Stimulated activated CD8-positive, alpha-beta memory T cell treated with anti-CD3 and anti-CD28 coated beads, Interleukin-7, amount 100 ng/mL, for 1 hour (primary cell): ENCODE results near the gene FGR.
A peak's percentile ranks its signal among the peaks of the same experiment; 100 is the strongest.

Experiments used
- DNase-seq, 2 donors: peaks; one replicate each; pipeline ENCODE4 v3.0.0-alpha.2; 2020; ENCODE audit warnings: low read depth in 2 of 2

FGR gene

DNA sequence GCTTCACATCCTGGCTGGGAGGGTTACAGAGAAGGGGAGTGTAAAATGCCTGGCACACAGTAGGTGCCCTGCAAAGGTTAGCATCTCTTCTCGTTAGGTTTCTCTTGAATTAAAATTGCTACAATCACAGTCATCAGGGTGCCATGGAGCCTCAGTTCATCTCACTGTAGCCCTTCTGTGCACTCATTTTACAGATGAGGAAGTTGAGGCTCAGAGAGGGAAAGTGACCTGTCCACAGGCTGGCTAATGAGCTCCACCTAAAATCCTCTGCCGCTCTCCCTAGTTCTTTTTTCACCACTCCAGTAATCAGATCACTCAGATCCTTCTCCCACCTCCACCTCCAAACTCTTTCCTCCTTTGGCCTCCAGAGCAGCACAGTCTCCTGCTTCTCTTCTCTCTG is 17.6 kb downstream of the FGR start:
- DNase-seq, result no peak

- DNase-seq, result no peak
Measured at GRCh38 chr1:27616441-27616840, 18.5 kb downstream of the FGR start.

GRCh38 chr1:27615346-27616192 is 19.4 kb downstream of the FGR start:
- no peak for DNase-seq

GRCh38 chr1:27614625-27615344 is 20.2 kb downstream of the FGR start:
- DNase-seq, result no peak

- DNase-seq, result no peak
Measured at GRCh38 chr1:27614043-27614624, 20.9 kb downstream of the FGR start.

DNA sequence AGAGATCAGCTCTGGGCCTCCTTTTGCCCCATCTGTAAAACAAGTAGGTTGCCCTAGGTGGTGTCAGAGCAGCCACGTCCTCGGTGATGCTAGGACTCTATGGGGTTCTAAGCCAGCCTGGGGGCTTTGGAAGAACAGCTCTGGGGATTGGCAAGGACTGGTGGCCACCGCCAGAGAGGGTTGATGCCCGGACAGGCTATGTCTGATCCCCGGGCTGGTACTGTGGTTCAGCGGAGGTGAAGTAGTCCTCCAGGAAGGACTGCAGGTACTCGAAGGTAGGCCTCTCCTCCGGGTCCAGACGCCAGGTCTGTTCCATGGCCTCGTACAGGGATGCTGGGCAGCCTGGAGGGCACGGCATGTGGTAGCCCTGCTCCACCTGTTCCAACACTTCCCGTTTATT is 22.3 kb downstream of the FGR start:
- no peak for DNase-seq

DNA sequence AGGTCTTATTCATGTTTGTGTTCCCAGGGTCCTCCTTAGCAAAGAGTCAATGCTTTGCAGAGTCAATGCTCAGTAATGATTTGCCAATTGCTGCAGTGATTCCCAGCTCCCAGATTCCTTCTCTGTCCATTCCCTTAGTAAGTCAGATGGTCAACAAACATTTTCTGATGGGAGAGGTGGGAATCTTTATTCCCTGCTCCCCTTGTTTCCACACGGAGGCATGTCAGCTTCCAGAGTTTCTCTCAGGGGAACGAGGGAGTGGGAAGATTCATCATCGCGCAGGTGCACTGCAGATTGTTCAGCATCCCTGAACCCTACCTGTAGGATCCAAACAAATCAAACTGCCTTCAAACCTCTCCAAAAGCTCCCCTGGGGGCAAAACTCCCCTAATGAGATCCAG is 23.5 kb downstream of the FGR start:
- DNase-seq, result no peak

DNA sequence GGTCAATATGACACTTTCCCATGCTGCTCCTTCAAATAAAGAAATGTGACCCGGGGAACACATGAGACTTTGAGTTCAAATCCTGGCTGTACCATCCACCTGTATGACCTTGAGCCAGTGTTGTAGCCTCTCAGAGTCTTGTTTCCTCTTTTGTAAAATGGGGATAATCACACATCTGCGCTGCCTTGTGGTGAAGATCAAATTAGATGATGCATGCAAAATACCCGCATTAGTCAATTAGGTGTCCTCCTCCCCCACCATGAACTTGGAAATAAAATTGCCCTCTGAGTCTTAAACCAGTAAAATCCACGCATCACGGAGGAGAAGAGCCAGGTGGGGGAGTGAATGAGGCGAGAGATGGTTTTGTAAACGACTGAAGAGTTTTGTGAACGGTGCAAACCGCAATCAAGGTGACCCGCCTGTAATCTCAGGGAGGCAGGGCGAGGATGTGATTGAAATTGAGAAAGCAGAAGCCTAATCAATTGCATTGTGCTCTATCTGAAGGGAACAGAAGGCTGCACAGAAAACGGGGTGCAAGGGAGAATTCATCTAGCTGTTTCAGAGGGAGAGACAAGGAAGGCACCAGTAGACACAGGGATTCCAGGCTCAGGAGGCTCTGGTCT is 25.3 kb downstream of the FGR start:
- DNase-seq, result no peak

- DNase-seq, result no peak
Measured at GRCh38 chr1:27609210-27609555, 25.8 kb downstream of the FGR start.

- no peak for DNase-seq
Measured at GRCh38 chr1:27607239-27607804, 27.7 kb downstream of the FGR start.

GRCh38 chr1:27606708-27607238 is 28.2 kb downstream of the FGR start:
- DNase-seq, result no peak

DNA sequence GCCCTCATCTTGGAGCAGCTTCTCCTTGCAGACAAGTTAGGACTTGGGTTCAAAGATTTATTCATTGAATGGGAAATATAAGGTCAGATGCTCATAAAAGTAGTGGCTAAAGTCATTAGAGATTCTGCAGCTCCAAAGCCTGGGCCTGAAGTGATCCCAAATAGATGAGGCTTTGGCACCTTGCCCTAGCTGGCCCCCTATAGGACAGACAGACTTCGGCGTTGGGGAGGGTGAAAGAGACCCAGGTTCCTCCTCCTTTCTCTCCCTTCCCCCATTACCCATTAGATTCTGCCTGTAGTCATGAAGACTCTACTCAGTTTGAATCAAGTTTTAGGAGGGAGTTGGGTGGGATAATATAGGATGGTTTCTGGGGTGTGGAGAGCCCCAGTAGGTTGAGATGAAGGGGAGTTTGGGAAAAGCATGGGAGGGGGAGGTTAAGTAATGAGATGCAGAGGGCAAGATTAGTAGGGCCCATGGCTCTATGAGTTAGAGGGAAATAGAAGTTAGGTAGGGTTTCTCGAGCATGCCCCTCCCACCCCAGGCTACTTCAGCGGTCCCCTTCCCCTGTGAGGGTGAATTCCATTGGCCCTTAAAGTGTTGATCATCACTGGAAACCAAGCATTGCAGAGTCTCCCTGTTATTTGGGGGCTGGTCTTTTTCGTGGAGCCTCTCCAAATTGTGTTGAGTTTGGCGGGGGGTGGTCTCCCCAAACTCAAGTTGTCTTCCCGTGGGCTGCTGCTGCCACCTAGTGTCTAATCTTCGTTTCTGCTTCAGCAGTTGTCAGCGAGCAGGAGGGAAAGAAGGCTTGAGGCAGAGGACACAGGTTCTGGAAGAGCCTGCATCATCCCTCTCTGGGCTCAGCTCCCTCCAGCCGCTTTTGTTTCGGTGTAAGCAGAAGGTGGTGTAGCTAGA is 28.9 kb downstream of the FGR start:
- peak in 1 of 2 donors; percentile 43 for DNase-seq

DNA sequence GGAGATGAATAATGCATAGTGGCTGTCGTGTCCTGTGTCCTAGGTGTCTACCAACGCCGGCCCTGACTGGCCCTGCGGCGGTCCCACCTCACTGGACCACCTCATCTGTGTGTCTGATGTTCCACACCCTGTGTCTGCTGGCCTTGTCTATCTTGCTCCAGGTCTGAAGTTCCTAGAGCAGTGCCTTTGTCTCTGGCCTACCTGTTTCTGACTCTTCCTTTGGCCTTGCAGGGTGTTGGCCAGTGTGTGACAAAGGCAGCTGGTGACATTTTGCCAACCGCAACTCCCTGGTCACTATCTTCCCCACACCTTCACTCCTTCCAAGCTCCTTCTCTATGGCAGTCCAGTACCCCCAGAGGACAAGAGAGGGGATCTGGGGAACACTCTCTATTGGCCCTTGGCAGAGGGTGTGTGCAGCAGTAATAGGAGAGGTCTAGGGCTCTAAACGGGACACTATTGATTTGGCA is 29.7 kb downstream of the FGR start:
- DNase-seq, result no peak

DNA sequence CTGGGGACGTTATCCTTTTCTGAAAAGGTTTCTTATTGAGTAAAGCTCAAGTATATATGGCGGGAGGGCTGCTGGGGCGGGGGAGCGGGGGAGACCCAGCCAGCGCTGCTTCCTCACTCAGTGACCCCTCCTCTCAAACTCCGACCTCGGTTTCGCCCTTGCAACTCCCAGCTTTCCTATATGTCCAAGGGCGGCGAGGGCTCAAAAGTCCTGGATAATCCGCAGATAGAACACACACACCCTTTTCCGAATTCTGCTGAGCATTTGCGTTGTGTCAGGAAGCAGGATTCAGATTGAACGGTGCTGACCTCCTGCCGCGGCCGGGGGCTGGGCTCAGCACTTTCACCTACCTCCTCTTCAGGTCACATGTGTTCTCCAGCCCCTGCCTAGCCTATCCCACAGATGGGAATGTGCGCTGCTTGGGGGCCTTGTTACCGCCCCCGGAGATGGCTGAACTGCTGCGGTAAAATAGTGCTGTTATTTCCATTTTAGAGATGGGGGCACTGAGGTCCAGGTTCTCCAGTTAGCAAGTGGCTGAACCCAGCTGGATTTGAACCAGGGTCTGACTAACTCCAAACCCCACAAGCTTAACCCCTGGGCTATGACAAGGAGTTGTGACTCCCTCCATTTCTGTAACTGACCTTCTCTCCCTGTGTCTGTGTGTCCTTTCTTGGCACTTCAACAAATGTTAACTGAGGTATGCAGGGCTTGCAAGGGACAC is 30.2 kb downstream of the FGR start:
- DNase-seq, result no peak

- DNase-seq, result peak; percentile 81 to 84
Measured at GRCh38 chr1:27603681-27604578, 31.1 kb downstream of the FGR start, which contains the start of gene AHDC1. AHDC1 (minus strand) TSS chr1:27604144; CDS start chr1:27552115, 52,029 bp downstream.

DNA sequence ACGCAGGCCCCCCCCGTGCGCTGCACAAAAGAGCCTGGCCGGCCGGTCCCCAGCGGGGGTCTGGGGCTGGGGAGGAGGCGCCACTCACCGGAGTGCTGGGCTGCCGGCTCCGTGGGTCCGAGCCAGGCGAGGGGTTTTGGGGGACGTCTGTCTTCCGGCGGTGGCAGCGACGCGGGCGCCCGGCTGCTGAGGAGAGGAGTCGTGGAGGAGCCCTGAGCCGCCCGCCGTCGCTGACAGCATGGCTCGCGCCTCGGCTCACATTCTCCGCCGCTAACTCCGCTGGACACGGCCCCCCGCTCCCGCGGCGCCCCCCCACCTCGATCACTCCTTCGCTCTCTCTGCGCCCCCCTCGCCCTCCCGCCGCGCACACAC is 31.7 kb downstream of the FGR start:
- no peak for DNase-seq

DNA sequence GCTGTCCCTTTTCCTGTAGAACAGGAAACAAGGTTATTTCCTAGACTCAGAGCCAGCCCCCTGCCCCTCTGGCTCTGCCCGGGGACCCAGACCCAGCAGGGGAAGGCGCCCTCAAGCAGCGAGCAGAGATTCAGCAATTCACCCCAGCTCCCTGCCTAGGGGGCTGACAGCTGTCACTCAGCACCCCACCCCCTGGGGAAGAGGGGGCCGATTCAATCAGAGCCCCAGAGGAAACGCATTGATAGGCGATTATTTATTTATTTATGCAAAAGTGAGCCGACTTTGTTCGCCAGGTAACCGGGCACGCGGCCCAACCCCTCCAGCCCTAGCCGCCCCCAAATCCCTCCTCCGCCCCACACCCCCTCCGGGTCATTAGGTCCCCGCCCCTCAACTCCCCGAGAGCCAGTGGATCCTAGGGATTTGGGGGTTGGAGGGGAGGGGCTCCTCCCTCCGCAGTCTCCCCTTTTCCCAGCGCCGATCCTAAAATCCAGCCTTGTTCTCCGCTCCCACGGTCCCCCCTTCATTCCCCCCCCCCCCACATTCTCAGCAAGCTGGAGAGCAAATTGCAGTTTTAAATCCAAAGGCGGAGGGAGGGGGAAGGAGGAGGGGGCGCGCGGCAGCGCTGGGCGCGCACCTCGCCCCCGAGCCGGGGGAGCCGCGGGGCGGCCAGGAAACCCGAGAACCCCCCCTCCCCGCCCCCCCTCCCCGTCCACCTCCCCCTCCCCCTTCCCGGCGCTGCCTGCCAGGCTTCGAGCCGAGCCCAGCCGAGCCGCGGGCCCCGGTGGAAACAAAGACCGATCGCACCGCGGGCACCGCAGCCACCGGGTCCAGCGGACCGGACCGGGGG is 32.3 kb downstream of the FGR start:
- no peak for DNase-seq
